OCI-LY1 (cell line): Measurements from ENCODE around the gene MRPS18C.

Experiments
- CTCF ChIP-seq: fragments of 200-600 bp; sonication (generic), shearing (Covaris generic); IDR thresholded peaks from 2 replicates; pipeline ENCODE4 v1.5.1; 2017; ENCODE audit warnings: mild to moderate bottlenecking, antibody characterized with exemption, low read length, moderate library complexity, mixed read lengths
- EZH2 ChIP-seq: fragments of 200-600 bp; sonication (generic), shearing (Covaris generic); IDR thresholded peaks from 2 replicates; pipeline ENCODE4 v1.8.0; 2017; ENCODE audit warnings: borderline replicate concordance, mixed run types, mild to moderate bottlenecking, antibody characterized with exemption, low read length, moderate library complexity, mixed read lengths

GRCh38 chr4:83438719-83439118 is 17.1 kb upstream of the MRPS18C start:
- TF ChIP-seq EZH2: no peak
- TF ChIP-seq CTCF: no peak
